RWPE2 (cell line): ENCODE data around the gene GAB3.

Experiments
- ATAC-seq: fragments of 200-7000 bp; cut with Tn5 transposase; 3 replicates; pipeline ENCODE4 v1.9.1; 2021; ENCODE audit warnings: low read depth
- DNase-seq: peaks from one replicate; pipeline ENCODE4 v3.0.0-alpha.2; 2020; ENCODE audit warnings: low spot score
- H3K27ac ChIP-seq: fragments of 450-650 bp; 2 replicates; pipeline ENCODE4 v1.5.1; 2017; ENCODE audit warnings: mild to moderate bottlenecking; ENCODE audit not compliant: poor library complexity, severe bottlenecking
- H3K27me3 ChIP-seq: fragments of 250-450 bp; sonication (Bioruptor Pico); 2 replicates; pipeline ENCODE4 v1.5.1; 2021; ENCODE audit warnings: mild to moderate bottlenecking, moderate library complexity; ENCODE audit not compliant: insufficient read depth, poor library complexity, severe bottlenecking
- H3K36me3 ChIP-seq: fragments of 250-450 bp; sonication (Bioruptor Pico); 2 replicates; pipeline ENCODE4 v1.5.1; 2020; ENCODE audit warnings: low read depth, mild to moderate bottlenecking, moderate library complexity
- H3K4me1 ChIP-seq: fragments of 250-450 bp; sonication (Bioruptor Pico); 2 replicates; pipeline ENCODE4 v1.5.1; 2021; ENCODE audit warnings: mild to moderate bottlenecking, moderate library complexity; ENCODE audit not compliant: insufficient read depth, poor library complexity, severe bottlenecking
- H3K4me3 ChIP-seq: fragments of 250-450 bp; sonication (Bioruptor Pico); 2 replicates; pipeline ENCODE4 v1.5.1; 2021; ENCODE audit warnings: mild to moderate bottlenecking, moderate library complexity; ENCODE audit not compliant: severe bottlenecking
- H3K9me3 ChIP-seq: fragments of 250-450 bp; sonication (Bioruptor Pico); 2 replicates; pipeline ENCODE4 v1.5.1; 2021; ENCODE audit warnings: mild to moderate bottlenecking, moderate library complexity; ENCODE audit not compliant: severe bottlenecking
- TF ChIP-seq, protein P1 (sequence below): fragments of 450-650 bp; IDR thresholded peaks from one replicate; pipeline ENCODE4 v1.5.1; 2017; ENCODE audit warnings: mild to moderate bottlenecking, moderate library complexity; ENCODE audit not compliant: poor library complexity, severe bottlenecking

The GAB3 gene

DNA sequence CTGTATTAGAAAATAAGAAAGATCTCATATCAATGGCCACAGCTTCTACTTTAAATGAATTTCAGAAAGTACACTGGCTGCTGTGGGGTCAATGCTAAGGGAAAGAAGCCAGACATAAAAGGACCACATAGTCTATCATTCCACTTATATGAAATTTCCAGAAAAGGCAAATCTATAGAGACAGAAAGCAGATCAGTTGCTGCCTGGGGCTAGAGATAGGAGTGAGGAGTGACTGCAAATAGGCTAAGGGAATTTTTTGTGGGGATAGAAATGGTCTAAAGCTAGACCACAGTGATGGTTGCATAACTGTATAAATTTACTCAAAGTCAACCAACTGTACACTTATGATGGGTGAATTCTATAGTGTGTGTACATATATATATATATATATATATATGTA is 8.3 kb downstream of the GAB3 start:
- ATAC-seq (no peak), DNase-seq (no peak)
- Histone ChIP-seq H3K27me3 (no peaks in the 10 kb centered on the region), H3K36me3 (no peaks in the 10 kb centered on the region), H3K4me3 (no peak overlapping the region), H3K4me1 (peaks cover 6% of the 10 kb centered on the region), H3K27ac (no peak overlapping the region), H3K9me3 (no peaks in the 10 kb centered on the region)
- TF ChIP-seq, protein P1, sequence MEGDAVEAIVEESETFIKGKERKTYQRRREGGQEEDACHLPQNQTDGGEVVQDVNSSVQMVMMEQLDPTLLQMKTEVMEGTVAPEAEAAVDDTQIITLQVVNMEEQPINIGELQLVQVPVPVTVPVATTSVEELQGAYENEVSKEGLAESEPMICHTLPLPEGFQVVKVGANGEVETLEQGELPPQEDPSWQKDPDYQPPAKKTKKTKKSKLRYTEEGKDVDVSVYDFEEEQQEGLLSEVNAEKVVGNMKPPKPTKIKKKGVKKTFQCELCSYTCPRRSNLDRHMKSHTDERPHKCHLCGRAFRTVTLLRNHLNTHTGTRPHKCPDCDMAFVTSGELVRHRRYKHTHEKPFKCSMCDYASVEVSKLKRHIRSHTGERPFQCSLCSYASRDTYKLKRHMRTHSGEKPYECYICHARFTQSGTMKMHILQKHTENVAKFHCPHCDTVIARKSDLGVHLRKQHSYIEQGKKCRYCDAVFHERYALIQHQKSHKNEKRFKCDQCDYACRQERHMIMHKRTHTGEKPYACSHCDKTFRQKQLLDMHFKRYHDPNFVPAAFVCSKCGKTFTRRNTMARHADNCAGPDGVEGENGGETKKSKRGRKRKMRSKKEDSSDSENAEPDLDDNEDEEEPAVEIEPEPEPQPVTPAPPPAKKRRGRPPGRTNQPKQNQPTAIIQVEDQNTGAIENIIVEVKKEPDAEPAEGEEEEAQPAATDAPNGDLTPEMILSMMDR: no peak

DNA sequence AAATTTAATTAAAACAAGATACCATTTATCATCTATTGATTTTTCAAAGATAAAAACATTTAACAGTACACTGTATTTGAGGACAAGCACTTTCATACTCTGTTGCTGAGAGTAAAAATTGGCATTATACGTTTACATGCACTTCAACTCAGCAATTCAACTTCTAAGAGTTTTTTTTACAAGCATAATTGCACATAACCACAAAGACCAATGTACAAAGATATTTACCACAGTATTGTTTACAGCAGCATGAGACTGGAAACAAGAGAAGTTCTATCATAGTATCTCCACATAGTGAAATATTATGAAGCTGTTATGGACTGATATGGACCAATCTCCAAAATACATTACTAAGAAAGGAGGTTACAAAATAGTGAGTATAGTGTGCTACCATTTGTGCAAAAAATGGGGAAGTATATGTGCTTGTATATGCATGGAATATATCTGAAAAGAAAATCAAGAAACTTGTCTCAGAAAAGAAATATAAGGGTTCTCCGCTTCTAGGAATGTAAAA is 10.9 kb downstream of the GAB3 start:
- Histone ChIP-seq H3K4me3 (no peak overlapping the region), H3K9me3 (no peaks in the 10 kb centered on the region), H3K36me3 (no peaks in the 10 kb centered on the region), H3K27ac (no peak overlapping the region), H3K4me1 (peaks cover 21% of the 10 kb centered on the region), H3K27me3 (no peaks in the 10 kb centered on the region)
- ATAC-seq (no peak), DNase-seq (no peak)
- TF ChIP-seq, protein P1: no peak

DNA sequence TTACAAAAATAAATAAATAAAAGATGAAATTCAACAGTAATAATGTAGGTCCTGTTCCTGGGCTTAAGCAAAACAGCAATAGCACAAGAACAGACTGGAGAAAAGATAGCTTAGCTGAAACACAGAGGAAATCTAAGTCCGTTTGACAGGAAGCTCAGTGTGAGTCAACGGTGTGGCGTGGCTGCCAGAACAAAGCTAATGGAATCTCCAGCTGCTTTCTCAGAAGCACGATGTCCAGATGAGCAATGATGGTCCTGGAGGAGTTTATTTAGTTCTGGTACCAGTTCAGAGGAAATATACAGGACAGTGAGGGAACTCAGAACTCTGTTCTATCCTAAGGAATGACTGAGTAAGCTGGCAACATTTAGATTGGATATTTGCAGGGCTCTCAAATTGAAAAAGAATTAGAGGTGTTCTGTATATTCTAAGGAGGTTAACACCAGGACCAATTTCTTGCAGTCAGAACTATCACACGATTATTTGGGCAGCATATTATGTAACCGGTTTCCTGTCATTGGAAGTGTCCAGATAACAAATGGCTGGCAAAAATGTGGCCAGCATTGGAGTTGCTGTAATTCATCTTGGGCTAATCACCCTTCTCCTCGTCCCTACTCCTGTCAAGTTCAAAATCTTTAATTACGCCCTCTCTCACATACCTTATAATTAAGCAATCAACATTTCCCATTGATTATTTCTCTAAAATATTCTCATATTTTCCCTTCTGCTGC is 12.7 kb downstream of the GAB3 start:
- DNase-seq: no peak
- TF ChIP-seq, protein P1: no peak
- no peaks in the 10 kb centered on the region for H3K27me3 ChIP-seq

DNA sequence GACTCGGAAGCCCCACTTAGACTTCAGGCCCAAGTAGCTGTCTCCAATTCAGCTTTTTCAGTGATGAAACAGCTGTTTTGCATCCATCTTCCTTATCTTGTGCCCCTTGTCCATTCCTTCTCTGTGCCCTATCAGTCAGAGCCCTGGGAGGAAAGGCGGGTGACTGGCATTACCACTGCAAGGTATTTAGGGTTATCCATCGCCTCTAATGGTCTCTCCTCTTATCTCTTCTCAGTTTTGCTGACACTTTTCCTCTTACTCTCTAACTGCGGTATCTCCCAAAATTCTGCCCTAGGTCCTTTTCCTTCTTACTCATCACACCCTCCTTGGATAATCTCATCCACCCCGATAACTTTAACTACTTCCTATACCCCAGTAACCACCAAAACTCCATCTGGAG is 13.7 kb downstream of the GAB3 start:
- H3K27ac ChIP-seq: peak overlapping the region; percentile 84
- H3K4me1 ChIP-seq: peaks cover 49% of the 10 kb centered on the region
- H3K36me3 ChIP-seq: no peaks in the 10 kb centered on the region
- no peak for DNase-seq
- TF ChIP-seq, protein P1: no peak
- ATAC-seq: no peak
- H3K27me3 ChIP-seq: no peaks in the 10 kb centered on the region
- no peaks in the 10 kb centered on the region for H3K9me3 ChIP-seq
- no peak overlapping the region for H3K4me3 ChIP-seq

More for the DNA sequence above, 12.7 kb downstream of the GAB3 start:
- Histone ChIP-seq H3K9me3 (no peaks in the 10 kb centered on the region), H3K4me3 (no peak overlapping the region), H3K4me1 (peaks cover 39% of the 10 kb centered on the region), H3K36me3 (no peaks in the 10 kb centered on the region), H3K27ac (peak overlapping the region; percentile 84)
- peak; percentile 58 for ATAC-seq
